ENCODE measurements around the gene TBX15.

The TBX15 gene

DNA sequence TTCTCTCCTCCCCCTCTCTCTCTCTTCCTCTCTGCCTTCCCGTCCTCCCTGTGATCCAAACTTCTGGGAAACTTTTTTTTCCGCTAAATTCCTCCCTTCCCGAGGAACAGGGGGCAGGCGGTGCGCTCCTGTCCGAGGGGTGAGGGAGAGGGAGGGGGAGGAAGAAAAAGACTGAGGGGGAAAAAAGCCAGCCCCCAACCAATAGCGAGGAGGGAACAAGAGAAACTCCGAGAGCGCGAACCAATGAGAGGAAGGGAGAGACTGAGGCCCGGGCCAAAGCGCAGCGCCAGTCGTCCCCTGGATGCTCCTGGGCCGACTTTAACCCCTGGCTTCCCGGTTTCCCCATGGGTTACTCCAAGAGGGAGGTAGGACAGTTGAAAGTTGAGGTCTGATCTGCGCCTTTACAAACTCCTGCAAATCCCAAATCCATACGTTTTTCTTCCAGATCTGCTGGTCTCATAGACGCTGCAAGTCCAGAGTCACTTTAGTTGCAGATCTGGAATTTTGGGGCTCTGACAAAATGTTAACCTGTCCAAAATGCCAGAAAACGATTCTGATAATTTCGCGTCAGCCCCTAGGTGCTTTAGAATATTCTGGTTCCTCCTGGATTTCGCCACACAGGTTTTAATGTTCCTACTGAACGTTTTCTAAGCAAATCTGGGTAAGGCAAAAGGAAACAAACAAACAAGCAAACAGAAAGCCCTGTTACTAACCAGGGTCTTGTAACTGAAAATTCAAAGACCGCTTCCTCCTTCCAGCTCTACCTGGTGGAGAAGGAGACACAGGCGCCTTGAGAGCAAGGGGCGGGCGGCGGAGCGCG is at the start of gene TBX15:
Gene TBX15 (minus strand): TSS at position 158 of the 820 bp plus-strand sequence. CDS start 548 bp downstream, outside the sequence.
- no peak for DNase-seq (ENCODE audit: low read depth)

DNA sequence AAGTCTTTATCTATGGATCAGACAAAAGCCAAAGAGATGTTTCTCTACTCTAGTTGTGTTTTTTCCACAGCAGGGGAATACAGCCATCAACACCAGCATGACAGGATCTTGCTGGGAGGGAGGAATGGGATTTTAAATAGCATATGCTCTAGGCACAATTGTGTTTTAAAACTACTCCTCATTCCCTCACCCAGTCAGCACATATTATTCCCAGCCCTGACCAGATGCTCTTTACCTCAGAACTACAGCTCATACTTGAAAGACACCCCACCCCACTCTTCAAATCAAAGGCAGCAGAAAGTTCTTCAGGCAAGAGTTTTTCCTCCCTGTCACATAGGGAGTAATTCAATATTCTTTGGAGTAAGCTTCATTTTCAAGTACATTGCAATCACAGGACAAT is 46.2 kb upstream of the TBX15 start:
- no peak for DNase-seq (ENCODE audit: low read depth)

DNA sequence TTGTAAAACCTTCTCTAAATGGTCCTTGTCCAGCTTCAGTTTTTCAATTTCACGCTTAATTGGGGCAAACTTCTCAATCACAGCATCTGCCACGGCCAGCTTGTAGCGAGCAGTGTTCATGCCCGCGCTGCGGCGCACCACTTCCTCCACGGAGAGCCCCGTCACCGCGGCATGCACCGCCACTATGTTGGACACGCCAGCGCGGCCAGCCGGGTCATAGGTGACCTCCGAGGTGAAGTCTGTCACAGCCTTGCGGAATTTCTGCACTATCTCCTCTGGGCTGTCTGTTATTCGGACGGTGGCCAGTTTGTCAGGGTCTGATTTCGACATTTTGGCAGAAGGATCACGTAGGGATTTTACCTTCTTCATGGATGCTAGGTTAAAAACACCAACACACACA is 44.8 kb upstream of the TBX15 start:
- no peak for DNase-seq (ENCODE audit: low read depth)

DNA sequence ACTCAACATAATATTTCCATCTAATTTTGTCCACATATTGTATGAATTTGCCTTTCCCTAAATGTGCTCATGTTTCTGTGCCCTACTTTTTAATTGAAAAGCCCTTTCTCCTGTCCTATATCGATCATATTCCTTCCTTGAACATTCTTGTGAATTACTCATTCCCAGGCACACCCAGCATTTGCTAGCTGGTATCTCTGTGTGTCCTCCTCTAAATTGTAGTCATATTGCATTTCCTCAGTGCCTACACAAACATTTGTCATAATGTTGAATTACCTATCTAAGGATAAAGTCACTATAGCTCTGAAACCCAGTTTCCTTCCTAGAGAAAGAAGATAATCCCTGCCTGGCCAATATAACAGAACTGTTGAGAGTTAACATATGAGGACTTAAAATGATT is 39.6 kb upstream of the TBX15 start:
- no peak for DNase-seq (ENCODE audit: low read depth)

DNA sequence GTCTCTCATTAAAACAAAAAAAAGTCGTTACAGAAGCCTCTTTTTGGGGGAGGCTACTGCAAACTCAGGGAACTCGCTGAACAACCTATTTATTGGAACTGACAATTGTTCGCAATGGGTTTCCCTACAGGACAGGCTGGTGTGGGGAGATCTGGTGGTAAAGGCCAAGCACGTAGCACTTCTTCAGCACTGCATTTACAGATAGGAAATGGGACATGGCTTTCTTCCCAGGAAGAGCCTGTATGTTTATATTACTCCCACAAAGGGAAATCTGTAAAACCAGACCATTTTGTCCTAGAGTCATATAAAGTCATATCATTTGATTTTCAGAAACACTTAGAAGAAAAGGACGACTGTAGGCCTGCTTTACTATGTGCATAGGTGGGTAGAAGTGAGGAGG is 38.8 kb upstream of the TBX15 start:
- no peak for DNase-seq (ENCODE audit: low read depth)

DNA sequence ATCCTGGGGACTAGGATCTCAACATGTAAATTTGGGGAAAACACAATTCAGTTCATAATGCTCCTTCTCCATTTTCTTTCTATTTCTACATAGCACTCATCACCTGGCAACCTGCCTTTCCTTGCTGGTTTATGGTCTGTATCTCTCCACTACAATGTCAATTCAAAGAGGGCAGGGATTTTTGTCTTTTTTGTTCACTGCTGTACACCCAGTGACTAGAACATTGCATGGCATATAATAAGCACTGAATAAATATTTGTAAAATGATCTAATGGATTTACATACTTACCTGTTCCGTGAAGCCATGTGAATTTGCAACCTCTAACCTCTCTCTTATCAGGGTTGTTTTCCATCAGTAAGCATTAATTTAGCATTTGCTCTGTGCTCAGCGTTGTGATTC is 27.4 kb upstream of the TBX15 start:
- no peak for DNase-seq (ENCODE audit: low read depth)

DNA sequence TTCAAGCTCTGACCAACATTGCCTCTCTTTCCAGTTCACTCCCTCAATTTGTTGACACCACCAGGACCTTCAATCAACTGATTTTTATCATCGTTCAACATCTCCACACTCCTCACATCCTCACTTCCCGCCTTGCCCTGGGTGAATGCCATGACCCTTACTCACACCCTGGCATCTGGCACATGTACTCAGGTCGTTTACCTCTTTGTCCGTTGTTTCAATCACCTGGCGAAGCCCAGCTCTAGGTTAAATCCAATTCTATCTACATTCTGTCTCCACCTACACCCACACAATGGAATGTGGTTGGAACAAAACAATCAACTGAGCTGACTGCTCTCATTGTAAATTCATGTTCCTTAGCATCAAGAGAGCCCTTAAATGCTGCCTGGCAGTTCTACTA is 24.2 kb upstream of the TBX15 start:
- no peak for DNase-seq (ENCODE audit: low read depth)

DNA sequence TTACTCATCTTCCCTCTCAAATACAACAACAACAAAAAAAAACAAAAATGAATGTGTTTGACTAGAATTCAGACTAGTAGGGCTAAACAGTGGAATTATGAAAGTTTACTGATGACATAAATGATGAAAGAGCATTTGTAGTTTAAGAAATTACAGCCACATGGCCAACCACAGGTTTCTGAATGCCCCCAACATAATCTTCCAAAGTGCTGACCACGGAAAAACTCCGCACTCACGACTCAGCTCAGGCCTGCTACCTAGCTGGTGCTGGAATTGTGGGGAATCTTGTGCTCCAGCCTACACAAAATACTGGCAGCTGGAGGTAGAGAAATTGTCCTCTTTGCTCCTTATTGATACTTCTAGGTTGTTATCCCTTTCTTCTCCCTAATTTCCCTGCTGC is 23.6 kb upstream of the TBX15 start:
- DNase-seq (ENCODE audit: low read depth), result no peak

DNA sequence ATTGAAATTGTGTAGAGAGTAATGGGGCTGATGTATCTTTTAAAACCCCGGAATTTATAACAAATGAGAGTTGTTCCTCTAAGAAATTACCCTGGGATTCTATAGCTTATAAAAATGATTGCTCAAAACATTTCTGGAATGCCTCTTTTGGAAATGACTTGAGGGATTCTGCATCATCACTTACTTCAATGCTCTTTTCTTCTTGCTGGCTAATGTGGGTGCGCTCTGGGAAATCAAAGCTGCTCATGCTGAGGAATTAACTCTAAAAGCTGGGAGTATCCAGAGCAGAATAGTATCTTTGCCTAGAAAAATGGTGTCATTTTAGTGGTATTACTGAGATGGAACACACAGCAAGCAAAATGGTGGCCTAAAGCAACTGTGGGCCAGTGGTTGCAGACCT is 23.0 kb upstream of the TBX15 start:
- DNase-seq (ENCODE audit: low read depth), result no peak

DNA sequence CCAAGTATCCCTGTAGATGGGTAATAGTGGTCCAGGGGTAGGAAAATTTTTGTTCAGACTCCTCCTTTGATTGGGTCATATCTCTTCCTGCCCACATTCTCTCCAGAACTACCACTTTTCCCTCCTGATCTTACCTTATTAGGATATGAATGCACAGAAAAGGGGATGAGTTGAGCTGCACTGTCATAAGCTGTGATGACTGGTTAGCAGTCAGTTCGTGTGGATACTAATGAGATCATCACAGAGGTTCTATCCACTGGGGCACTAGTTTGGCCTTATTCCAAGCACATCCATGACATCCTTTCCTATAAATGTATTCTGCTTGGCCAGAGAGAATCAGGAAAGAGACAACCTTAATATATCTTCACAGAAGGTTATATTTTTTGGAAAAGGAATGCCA is 22.1 kb upstream of the TBX15 start:
- no peak for DNase-seq (ENCODE audit: low read depth)

DNA sequence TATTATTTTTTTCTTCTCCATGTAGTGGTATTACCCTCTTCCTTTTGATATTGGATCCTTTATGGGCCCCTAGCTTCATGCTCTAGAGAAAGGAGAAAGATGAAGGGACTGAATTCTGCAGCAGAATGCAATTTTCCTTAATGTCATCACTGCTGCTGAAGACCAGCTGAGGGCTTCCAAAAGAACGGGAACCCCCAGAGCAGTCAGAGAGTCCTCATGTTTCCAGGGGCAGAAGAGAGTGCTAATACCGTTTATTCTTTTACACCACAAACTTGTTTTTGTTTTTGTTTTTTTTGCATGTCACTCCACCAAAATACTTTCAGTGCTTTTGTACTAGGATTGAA is 21.1 kb upstream of the TBX15 start:
- no peak for DNase-seq (ENCODE audit: low read depth)

DNA sequence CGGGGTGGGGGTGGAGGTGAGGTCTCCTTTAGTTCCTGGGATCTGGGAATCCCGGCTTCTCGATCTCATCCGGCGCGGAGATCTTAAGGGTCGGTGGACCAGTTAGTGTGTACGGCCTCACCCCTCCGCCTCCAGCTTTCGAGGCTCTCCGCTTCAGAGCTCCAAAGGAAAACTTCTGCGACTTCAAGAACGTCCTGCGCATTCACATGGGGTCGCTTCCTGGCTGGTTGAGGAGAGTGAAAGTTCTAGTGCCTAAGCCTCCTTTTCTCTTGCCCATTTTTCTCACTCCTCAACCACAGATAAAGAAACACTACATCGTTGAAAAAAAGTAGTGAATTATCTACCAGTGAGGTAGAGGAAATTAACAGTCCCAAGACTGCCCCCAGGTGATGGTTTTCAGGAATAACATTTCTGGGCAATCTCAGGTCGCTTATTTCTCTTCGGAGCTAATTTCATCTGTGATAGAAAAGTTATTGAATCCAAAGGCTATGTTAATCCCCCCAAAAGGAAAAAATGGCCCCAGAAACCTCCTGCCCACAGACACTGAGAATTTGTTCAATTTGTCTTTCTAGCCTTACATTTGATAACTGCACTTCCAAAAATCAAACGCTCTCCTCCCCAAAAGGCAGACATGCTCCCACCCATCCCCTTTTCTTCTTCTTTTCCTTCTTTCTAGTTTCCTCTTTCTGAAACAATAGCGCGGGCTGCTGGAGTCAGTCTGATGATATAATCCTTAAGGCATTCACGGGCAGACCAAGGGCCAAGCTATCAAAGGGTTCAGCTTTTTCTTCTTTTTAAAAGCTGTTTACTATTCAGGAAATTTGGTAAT is 20.6 kb upstream of the TBX15 start:
- DNase-seq (ENCODE audit: low read depth), result no peak

DNA sequence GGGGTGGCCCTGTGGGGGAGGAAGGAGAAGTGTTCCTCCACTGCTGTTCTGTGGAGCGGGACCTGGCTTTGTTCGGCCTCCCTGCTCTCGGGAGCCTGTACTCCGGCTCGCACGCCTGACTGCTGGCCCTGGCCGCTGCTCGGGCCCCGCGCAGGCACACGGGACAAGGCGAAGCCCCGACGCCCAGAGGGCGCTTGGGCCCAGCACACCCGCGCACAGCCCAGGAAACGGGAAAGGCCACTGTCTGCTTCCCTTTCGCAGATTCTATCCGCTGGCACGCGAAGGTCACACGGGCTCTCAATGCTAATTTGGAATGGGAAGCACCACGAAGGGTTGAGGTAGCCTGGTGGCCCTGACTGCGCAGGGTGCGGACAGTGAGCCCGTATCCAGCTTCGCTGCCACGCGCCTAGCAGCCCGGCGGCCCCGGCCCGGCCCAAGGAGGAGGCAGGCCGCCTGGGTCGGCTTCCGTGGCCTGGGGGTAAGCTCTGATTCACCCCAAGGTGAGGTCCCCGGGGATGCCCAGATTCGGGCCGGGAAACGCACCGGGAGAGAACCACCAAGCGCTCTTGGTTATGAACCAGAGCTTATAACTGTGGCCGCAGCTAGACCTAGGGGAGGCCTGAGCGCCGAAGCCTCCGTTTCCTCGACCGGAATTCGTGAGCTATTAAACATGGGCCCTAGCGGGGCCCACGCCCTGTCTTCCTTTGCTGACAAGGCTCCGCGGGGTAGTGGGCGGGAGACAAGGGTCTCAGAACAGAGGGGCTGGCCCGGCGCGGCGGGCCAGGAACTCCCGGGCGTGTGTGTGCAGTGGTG is 19.7 kb upstream of the TBX15 start:
- no peak for DNase-seq (ENCODE audit: low read depth)

DNA sequence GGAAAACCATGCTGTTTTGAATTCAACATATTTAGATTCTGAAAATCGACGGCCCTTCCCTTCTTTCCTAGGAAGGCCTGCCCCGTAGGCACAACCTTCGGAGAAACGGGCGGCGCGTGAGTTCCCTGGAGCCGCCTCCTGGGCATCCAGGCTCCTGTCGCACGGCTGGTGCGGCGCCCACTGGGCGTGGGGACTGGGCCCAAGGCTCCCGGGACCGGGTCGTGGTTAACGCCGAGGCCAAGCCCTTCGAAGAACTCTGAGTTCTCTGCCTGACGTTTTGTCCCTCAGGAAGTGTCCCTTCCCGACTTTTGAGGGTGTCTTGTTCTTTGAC is 19.2 kb upstream of the TBX15 start:
- DNase-seq (ENCODE audit: low read depth), result no peak

DNA sequence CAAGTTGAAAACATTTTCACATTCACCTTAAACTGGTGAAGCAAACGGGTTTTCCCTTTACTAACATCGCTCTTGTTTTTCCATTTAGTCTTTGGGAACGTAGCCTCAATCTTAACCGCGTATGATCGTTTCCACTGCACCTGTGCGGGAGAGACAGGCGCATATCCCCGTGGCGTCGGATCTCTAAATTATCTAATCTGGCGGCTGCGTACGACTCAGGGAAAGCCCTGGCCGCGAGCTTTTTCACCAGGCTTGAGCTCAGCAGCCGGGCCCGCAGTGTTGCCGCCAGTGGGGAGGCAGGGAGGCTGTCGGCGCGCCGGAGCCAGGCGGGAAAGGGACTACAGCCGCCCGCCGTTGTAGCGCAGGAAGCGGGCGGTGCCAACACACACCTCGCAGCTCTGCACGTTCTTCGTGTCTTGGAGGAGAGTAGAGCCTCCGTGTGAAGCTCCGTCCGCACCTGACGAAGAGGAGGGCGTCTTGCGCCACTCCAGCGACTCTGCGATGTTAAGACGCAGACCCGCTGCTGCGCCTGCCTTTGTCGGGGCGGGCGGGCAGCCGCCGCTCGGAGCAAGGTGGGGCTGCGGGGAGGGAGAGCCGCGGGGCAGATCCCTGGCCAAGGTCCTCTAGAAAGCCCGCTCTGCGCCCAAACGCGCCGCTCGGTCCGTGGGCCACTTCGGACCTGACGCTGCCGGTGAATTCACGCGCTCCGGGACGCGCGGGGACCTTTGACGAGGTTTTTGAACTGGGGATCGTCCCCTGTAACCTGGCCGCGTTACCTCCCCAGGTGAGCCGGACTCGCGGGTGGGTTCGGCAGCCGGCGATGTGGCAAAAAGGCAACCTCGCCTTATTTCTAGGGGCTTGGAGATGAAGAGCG is 18.5 kb upstream of the TBX15 start:
- DNase-seq (ENCODE audit: low read depth), result no peak

DNA sequence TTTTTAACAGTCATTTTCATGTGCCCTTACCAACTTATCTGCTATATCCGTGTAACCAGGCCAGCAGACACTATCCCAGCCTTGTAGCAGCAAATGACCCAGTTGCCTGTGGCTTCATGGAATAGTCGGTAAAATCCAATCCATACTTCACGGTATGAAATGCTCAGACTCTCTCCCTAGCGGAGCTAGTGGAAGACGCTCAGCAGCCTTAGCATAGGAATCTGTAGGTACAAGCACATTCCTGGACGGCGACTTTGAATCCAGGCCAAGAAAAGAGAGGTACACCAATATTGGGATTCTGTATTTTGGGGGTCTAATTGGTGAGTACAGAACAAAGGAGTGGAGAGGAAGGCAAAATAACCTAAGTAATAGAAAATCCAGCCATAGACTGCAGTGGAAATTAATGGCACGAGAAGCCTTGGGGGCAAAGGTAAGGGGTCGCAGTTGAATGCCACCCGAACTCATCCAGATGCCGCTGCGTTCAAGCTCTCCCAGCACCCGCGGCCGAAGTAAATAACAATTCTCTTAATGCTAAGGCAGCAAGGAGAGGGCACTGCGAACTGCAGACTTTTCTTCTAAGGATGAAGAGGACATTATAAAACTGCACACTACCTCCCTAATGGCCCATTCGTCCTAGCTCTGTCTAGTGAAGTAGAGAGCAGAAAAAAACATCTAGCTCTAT is 17.7 kb upstream of the TBX15 start:
- no peak for DNase-seq (ENCODE audit: low read depth)

DNA sequence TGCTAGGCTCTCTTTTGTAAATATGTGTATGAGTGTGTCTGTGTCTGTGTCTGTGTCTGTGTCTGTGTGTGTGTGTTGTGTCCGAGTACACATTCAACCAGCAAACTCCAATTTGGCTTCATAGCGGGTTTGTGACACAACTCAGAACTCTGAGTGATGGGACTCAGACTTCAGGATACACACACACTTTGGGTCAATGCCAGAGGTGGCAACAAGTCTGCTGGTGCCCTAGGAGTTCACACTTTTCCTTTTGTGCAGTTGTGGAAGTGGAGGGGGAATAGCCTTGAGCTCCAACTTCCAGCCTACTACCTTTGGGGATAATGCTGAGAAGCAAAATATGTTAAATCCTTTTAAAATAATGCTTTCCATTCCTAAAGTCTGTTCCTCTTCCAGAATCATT is 16.6 kb upstream of the TBX15 start:
- no peak for DNase-seq (ENCODE audit: low read depth)

DNA sequence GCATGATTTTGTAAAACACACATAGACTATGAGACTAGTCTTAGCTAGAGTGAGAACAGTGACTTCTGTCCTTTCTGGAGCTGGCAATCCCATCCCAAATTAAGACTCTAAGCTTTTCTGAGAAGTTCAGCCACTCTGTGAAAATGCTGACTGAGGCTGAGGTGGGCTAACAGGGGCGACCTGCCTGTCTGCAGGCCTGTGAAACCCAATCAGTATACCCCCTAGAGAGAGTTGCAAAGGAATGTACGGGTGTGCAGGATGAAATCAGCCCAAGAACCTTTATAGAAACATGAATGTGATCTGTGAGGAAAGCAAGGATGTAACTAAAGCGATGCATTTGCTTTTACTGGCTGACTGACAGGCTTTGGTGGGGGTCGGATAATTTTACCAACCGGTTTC is 16.0 kb upstream of the TBX15 start:
- no peak for DNase-seq (ENCODE audit: low read depth)

DNA sequence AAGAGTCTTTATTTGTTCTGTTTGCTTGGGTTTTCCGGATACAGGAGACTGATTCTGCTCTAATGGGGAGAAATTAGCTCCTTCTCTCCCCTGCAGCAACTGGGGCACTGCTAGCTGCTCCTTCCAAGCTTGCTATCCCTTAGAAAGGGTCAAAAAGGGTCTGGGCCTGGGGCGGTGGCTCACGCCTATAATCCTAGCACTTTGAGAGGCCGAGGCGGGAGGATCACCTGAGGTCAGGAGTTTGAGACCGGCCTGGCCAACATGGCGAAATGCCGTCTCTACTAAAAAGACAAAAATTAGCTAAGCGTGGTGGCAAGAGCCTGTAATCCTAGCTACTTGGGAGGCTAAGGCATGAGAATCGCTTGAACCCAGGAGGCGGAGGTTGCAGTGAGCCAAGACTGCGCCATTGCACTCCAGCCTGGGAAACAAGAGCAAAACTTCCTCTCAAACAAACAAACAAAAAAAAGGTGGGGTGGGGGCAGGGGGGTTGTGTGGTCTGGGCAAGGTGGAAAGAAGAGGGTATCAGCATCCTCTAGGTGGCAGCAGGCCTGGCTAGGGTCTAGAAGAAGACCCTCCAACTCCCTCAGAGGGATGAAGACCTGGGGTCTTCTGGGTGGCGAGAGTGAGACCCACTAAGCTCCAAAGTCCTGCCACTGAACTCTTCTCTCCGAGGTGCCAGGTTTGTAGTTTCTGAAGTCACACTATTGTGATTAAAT is 15.4 kb upstream of the TBX15 start:
- no peak for DNase-seq (ENCODE audit: low read depth)

DNA sequence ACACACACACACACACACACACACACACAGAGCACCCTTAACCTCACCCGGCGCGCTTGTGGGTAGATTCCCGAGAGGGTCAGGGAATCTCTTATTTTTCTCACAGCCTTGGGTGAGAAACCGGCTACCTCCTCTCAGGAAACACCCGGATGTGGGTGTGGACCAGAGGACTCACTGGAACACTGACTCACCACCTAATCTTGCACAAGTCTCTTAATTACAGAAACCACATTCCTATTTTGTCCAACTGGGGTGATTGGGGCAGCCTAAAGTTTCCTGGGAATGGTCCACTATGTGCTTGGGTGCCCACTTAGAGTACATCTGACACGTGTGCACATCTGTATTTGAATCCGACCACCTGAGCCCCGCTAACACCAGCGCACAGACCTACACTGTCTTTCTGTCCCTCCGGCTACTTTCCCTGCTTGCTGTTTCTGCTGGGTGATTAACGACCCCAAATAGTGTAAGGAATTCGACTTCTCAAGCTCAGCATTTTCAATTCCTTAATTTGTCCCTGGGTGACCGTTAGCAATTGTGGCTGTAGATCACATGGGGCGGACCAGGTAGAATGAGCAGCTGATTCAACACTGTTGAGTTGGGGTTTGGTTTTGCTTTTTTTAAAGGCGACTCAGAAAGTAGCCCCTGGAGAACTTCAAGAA is 14.0 kb upstream of the TBX15 start:
- no peak for DNase-seq (ENCODE audit: low read depth)
